RKO (cell line): Measurements from ENCODE around the gene RAMP3.

Experiments
- DNase-seq: peaks from one replicate; pipeline ENCODE4 v3.0.0-alpha.2; 2016; ENCODE audit warnings: low spot score

The RAMP3 gene

DNA sequence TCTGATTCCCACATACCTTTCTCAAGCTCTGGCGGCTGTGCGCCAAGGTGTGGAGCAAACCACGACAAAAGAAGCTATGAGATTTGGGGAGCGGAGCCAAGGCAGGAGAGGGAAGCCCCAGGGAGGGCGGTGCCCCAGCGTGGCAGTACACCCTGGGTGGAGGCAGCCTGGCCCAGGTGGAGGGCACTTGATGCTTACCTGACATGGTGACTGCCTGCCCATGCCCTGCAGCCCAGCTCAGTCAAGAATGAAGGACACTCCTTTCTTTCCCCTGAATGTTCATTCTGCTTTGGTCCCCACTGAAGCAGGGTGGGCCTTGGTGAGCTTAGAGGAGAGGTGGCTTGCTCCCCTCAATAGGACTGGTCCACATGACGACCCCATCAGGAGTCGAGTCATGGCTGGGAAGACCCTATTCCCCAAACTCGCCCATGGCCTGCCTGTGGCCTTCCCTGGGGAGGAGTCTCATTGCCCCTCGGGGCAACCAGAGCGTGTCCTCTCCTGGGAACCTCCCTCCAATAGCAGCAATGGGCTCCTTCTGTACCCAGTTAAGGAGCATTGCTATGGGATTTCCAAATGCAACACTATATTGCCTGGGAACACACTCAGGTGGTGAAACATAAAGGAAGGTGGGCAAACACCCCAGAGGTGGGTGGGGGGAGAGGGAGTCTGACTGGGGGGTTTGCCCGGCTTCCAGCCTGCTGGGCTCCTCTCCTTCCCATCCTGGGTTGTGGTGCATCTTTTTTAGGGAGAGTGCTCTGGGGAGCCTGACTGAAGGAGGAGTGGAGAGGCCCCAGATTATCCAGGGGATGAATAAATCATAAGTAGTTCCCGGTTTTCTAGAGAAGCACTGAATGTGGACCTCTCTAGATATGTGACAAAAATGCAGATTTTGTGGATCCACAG lies 22.7 kb downstream of the RAMP3 start:
- no peak for DNase-seq

DNA sequence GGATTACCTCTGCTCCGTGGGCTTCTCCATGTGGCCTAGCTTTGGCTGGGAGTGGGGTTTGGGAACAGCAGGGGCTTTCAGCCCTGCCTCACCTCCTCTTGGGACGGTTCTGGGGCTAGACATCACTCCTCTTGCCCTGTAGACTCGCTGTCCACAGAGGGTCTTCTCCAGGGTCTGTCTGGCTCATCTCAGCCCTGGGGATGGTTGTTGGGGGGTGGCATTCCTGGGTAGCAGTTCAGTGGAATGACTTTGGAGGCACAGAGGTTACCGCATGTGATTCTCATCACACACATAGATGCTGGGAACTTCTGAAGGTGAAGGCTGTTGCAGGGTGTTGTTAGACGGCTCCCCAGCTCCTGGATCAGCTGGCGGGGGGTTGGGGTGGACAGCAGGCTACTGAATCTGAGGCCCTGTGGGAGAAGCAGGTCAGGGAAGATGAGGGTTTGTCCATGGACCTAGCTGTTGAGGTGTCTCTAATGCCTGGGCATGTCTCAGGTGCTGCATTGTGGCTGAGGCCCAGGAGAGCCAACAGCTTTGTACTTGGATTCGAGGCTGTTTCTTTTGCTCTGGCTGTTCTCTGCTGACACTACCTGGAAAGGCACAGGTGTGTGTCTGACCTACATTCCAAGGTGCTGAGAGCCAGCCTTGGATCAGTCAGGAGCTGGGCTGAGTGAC lies 23.8 kb downstream of the RAMP3 start:
- DNase-seq: no peak

DNA sequence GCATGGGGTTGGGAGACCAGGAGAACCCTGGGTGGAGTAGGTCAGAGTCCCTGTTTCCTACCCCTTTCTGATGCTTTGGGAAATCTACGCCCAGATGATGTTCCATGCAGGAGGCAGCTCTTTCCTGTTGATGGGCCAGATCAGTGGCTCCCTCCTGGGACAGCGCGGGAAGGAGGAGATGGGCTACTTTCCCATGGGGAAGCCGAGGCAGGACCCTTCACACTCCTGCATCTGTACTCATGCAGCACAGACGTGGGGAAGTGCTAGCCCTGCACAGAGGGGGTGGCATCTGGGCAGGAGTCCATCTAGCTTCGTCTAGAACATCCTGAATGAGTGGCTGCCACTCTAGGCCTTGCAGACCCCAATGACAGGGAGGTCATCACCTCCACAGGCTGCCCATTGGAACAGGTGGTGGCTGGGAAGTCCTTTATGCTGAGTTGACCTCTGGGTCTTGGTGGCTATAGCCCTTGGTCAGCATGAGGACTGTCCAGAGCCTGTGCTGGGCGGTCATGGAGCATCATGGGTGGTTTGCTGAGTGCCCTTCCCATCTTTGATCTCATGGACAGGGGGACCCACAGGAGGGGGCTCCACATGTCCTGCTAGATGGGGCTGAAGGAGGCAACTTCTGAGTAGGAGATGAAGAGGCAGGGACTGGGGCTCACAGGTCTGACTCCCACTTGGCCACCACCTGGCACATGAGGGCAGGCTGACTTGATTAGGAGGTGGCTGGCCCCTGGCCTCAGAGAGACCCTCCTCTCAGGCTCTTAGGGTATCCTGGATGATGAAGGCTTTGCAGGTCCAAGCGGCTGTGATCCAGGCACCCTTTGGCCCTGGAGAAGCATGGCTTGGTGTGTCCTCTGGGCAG lies 24.6 kb downstream of the RAMP3 start:
- no peak for DNase-seq

DNA sequence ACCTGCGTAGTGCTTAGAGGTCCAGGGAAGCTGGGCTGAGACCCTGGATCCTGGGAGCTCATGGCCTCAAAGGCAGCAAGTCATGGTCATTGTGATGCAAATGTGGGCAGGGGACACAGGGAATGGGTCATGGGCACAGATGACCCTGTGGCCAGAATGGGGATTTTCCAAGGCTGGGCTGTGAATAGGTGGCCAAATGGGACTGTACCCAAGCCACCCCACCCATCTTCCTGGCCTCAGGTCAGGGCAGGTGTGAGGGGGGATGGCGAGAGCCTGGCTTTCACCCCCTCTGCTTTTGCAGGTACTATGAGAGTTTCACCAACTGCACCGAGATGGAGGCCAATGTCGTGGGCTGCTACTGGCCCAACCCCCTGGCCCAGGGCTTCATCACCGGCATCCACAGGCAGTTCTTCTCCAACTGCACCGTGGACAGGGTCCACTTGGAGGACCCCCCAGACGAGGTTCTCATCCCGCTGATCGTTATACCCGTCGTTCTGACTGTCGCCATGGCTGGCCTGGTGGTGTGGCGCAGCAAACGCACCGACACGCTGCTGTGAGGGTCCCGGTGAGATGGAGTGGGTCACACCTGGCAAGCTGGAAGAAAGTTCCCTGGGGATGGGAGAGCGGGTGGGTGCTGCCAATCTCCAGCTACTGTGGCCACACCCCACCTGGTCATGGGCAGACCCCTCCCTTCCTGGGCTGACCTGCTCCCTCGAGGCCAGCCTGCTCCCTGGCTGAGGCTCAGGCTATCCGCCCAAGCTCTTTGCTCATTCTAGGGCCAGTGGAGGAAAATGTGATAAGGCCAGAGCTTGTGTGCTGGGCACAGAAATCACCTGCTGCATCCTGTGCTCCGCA lies 25.5 kb downstream of the RAMP3 start:
- no peak for DNase-seq

DNA sequence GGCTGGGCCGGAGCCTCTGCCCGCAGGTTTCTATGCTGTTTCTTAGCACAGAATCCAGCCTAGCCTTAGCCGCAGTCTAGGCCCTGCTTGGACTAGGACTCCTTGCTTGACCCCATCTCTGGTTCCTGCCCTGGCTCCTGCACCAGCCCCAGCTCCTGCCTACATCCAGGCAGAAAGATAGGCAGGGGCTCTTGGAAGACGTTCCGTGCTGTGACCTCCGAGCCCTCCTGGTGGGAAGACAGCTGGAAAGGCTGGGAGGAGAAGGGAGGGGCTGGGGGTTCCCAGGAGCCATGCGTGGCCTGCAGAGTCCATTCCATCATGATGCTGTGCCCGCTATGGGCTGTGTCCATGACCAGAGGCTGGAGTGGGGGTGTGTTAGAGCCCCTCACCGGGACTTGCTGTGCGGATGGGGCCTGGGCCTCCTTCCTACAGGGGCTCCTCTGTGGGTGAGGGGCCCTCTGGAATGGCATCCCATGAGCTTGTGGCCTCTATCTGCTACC lies 26.2 kb downstream of the RAMP3 start:
- DNase-seq: no peak

DNA sequence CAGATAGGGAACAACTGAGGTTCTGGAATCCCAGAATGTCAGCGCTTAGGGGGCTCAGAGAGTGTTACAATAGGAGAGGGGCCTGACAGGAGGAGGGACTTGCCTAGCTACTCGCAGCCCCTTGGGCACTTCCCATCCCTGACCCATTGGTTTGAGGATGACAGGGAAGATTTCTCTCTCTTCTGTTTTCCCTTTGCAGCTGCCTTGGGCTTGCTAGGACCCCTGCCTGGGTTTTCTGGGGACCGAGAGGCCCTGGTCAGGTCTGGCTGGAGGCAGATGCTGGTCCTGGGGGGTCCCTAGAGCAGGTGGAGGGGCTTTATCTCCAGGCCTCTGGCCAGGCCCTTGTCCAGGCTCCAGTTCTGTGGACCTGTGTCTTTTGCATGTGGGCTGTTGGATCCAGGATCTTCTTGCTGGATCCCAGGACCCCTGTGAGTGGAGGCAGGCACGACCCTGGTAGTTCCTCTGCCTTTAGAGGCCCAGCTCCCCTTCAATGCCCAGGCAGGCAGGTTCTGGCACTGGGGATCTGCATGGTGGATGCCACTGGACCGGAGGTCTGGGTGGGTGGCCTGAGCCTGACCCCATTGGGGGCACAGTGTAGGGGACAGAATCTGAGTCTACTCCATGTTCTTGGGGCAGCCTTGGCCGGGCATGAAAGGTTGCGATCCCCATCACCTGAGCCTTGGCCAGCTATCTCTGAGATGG lies 26.9 kb downstream of the RAMP3 start:
- no peak for DNase-seq

DNA sequence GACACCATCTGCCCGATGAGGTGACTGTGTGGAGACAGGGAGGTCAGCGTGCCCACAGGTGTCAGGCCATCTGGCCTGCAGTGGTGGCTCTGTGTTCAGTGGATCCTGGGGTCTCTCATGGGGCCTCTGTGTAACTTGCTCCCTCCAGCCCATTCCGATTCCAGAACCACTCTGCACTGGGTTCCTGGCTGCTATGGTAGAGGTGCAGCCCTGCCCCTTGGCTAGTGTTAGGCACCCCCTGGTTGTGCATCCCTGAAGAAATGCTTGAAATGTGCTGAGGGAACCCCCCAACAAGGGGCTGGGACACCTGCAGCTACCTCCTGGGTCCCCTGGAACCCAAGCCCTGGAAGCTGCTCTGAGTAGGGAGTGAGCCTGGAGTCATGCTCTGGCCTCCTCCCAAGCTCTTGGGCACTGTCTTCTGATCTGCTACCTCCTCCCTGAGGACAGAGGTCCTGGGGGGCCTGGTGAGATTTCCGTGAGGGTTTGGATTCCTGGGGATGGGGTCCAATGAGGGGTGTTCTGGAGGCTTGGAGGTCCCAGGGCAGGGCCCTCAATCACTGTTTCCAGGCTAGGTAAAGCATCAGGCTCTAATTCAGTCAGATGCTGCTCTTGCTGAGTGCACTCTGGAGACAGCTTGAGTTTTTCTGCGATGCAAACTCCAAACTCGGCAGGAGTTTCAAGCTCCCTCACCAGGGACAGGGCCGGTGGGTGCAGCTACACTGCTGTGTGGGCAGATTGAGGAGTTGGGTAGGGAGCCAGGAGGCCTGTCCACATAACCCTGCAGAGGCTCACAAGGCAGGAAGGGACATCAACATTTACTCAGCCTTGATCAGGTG lies 27.7 kb downstream of the RAMP3 start:
- DNase-seq: no peak

DNA sequence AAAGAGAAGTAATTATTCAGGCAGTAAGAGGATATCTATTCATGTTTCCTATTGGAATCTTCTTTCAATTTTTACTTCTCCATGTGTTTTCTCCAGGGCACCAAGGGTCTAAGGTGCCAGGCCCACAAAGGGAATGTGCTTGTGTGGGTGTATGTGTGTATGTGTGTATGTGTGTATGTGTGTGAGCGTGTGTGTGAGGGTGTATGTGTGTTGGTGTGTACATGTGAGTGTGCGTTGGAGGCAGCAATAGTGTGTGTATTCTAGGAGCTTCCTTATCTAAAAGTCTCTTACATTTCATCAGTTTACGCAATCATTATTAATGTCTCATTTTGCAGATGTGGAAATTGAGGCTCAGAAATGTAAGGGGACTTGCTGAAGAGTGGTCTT lies 28.3 kb downstream of the RAMP3 start:
- DNase-seq: no peak

DNA sequence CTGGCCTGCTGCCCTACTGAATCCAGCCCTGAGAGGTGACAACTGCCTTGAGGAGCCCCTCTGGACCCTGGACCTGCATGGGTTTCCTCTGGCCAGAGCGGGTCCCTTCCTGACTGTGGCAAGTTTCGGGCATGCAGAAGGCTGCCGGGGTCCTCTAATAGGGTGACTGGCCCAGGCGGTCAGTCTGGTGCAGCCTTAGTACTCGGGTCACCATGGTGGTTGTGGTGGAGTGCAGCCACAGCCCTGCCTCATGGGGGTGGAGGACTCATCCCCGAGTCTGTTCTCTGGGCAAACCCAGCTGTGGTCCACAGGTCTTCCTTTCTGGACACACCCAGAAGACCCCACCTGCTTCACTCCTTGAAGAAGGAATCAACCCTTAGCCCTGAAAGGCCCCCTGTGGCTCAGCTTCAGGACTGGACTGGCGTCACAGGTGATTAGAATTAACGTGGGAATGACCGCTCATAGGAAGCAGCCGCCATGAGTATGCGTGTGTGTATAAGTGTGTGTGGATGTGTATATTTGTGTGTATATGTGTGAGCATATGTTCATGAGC lies 28.7 kb downstream of the RAMP3 start:
- DNase-seq: no peak

DNA sequence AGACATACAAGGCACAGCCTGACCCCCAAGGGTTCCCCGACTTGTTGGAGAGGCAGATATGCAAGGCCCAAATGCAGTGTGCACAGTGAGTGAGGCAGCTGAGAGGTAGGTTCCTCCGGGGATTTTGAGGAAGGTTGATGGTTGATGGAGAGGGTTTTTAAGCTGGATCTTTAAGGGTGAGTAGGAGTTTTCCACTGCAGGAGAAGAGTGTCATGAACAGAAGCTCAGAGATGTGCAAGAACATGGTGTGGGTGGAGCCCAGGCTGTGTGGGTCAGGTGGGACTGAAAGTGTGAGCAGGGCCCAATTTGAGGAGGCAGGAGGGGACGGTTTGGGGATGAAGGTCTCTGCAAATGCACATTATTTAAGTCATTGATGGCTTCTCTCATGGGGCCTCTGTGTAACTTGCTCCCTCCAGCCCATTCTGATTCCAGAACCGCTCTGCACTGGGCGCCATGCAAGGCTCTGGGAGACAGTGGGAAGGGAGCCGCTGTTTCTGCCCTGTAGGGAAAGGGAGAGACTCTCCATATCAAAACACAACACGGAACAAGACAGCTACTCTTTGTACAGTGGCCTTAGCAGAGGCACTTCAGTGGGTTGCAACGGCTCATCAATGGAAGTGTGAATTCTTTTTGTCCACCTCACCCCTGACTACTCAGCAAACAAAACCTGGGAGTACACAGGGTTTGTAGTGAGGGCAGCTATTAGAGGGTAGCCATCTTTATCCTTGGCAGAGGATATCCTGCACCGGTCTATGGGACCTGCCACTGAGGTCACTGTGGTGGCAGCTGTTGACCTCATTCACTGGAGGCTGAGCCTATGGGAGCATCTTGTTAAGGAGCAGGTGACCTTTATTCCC lies 29.7 kb downstream of the RAMP3 start:
- no peak for DNase-seq

DNA sequence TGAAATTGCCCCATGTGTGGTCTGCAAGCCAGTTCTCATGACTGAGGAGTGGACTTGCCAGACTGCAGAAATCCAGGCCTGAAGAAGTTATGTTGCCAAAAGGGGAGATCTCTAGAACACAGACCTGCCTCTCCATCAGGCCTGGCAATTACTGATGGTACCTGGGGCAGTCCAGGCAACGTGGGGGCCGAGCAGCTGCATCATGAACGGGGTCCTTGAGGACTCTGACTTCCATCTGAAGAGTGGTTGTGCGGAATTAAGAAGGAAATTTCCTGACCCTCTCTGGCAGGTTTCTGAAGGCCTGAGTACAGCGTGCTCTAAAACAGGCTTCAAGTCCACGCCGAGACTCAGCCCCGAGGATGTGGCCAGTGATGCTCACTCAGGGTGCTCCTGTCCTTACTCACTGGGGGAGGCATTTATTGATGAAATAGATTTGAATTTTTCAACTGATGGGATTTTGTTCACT lies 30.4 kb downstream of the RAMP3 start:
- DNase-seq: no peak

DNA sequence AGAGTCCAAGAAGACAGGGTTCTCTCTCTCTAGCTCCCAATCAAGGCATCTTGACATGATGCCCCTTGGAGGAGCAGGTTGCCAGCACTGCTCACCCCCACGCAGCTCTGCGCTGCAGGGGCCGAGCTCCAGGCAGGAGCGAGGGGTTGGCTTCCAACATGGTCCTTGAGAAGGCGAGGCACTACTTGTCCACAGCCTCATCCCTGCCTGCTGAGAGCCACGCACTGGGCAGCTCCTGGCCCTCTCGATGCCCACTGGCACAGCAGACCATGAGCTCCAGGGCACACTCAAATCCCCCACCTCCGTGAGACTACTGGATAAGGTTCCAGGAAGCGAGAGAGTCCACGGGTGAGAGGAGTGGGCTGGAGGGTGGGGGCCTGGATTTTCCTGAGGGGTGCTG lies 31.1 kb downstream of the RAMP3 start:
- no peak for DNase-seq

DNA sequence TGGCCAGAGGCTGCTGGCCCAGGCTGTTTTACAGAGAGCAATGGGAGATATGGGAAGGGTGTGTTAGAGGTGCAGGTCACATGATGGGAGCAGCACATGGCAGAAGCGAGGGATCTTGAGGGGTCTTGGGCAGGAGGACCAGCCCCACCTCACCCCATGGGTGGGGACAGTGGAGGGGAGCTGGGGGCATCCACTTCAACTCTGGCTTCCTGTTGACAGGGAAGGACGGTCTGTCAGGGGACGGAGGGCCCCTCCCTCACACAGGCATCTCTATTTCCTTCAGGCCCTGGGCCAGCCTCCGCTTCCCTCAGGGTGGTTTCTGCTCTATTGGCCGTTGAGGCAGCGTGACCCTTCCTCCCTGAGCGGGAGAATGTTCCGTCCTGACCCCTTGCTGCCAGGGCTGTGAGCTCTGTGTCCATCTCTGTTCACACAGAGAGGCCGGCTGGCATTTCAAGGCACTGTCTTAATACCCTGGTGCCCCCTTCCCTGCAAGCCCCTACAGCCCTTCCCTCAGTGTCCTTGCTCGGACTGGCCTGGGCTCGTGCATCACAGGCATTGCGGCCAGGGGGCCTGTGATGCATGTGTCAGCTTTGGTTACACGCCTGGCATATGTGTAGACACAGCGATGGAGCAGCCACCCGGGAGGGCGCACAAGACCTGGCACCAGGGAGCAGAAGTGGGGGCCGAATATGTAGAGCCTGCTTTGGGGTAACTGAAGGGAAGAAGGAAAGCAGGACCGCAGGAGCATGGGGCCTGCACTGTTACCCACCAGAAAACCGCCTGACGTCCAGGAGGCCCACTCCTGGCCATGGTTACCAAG lies 31.8 kb downstream of the RAMP3 start:
- no peak for DNase-seq

DNA sequence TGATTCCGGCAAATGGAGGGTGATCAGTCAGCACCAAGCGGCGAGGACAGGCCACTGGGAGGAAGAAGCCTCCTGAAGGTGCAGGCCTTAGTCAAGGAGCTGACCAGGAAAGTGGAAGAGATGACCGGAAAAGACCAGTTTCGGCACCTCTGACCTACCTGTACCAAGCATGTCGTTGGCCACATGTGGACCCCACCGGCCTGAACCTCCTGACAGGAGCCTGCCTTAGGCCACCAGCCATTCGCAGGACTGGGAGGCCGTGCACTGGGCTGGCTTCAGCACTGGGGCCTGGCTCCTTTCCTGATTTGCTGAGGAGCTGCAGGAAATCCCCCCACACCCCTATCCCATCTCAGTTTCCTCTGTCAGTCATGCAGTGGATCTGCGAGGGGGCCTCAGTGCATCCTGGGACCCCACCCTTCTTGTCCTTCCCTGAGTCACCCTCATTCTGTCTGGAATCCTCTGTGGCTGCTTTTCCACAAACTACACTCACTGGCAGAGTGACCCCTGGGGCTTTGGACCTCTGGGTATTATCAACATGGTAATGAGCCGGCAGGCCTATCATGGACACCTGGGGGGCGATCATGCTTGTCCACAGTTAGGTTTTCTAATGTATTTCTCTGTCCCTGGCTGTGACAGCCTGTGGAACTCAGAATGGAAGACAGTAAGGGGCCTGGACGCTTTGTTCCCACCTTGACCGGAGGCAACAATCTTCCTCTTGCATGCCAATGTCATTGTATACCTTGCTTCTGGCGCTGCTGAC lies 33.0 kb downstream of the RAMP3 start:
- no peak for DNase-seq

DNA sequence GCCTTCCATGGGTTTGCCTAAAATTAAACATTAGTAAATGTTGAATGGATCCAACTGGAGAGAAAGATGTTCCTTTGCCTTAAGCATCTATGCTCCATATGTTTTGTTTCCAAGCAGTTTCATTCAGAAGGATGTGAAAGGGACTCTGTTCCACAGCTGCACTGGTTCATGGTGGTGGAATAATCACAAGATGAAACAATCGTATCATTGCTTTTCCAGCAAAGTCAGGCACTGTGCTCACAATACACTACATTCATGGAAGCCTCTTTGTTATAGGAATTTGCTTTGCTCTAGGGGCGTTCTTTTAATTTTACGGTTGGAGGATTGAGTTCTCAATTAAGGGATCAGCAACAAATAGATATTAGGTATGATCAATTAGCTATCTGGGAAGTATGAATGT lies 33.8 kb downstream of the RAMP3 start:
- no peak for DNase-seq

DNA sequence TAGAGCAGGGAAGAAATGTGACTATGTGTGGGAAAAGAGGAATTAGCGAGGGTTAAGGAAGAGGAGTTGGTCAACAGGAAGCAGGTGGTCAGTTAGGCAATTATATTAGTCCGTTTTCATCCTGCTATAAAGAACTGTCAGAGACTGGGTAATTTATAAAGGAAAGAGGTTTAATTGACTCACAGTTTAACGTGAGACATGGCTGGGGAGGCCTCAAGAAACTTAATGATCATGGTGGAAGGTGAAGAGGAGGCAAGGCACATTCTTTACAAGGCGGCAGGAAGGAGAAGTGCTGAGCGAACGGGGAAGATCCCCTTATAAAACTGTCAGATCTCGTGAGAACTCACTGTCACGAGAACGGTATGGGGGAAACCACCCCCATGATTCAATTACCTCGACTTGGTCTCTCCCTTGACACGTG lies 35.0 kb downstream of the RAMP3 start:
- no peak for DNase-seq

DNA sequence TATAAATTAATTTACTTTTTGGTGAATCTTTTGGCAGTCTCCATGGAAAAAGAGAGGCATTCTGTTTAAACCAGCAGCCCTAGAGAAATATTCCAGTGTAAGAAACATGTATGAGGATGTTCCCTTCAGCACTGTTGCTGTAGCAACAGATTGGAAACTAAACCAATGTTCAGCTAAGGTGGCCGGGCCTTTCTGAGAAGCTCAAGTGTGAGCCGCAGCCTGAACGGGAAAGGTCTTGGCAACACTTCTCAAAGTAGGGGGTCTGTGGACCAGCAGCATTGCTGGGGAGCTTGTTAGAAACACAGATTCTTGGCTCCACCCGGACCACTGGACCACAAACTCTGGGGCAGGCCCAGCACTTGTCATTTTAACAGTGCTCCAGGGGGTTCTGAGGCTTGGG lies 36.2 kb downstream of the RAMP3 start:
- no peak for DNase-seq
